ENCODE measurements around the gene PTPRK. TPM values are rescaled to one million over a fixed set of nuclear protein-coding genes. Genes with fewer than 3 reads are reported as not detected.

PTPRK gene
- total and polyA plus RNA-seq, 2 of the 13 experiments (the other 11 are each of a cell fraction or from before 2014, with no cell fraction given): 43.6 to 98.3 TPM

DNA sequence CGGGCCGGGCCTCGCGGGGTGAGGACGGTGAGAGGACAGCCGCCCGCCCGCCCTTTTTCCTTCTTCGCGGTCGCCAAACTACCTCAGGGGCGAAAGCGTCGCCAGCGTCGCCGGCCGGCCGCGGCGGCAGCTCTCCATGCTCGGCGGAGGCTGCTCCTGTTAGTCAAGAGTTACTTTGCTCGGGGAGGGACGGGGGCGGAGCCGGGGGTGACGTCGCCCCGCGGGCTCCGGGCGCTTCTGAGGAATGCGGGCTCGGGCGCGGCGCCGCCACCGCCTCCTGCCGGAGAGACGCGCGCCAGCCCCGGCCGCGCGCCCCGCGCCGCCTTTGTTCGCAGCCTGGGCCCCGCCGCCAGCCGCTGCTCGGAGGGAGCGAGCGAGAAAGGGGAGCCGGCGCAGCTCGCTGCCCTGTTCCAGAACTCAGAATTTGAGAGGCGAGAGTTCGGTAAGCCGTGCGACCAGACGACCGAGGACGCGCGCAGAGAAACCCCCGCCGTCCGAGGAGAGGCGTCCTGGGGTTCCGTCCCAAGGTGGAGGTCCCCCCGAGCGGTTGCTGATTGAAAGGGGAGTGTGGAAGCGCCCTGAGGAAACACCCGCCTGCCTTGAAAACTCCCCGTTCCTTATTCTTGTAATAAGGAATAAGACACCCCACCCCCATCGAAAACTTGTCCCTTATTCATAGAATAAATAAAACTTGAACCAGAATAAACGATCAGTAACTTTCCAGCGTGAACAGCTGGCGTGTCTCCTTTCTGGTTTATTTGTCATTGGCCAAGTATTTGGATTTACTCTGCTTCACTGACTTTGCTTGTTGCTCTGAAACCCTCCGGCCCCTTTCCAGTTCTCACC lies at the start of gene PTPRK (continued):
- TF ChIP-seq ZNF333 (CRISPR knock-in tag; IDR thresholded peaks at IDR 0.05; ENCODE audit: borderline replicate concordance): no peak; the same call in 1 of the 2 replicates
- TF ChIP-seq ZNF652 (CRISPR knock-in tag; IDR thresholded peaks at IDR 0.05; ENCODE audit: borderline replicate concordance, low read depth): peak; percentile 80
- no peak; the same call in 1 of the 2 replicates for TF ChIP-seq ETV5 (CRISPR knock-in tag; IDR thresholded peaks at IDR 0.05; ENCODE audit: borderline replicate concordance)
- peak; percentile 93 for TF ChIP-seq PHF8 (CRISPR knock-in tag; IDR thresholded peaks at IDR 0.05)
- TF ChIP-seq ZBTB42 (CRISPR knock-in tag; IDR thresholded peaks at IDR 0.05): 0 out of 2 replicates have a peak, but pooled peaks have one; percentile 69
- no peak for TF ChIP-seq ZNF616 (CRISPR knock-in tag; IDR thresholded peaks at IDR 0.05; ENCODE audit: low read depth)
- peak; percentile 97 for TF ChIP-seq ZSCAN31 (CRISPR knock-in tag; IDR thresholded peaks at IDR 0.05; ENCODE audit: low read depth)
- TF ChIP-seq, protein P1, sequence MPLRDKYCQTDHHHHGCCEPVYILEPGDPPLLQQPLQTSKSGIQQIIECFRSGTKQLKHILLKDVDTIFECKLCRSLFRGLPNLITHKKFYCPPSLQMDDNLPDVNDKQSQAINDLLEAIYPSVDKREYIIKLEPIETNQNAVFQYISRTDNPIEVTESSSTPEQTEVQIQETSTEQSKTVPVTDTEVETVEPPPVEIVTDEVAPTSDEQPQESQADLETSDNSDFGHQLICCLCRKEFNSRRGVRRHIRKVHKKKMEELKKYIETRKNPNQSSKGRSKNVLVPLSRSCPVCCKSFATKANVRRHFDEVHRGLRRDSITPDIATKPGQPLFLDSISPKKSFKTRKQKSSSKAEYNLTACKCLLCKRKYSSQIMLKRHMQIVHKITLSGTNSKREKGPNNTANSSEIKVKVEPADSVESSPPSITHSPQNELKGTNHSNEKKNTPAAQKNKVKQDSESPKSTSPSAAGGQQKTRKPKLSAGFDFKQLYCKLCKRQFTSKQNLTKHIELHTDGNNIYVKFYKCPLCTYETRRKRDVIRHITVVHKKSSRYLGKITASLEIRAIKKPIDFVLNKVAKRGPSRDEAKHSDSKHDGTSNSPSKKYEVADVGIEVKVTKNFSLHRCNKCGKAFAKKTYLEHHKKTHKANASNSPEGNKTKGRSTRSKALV (CRISPR knock-in tag; IDR thresholded peaks at IDR 0.05): peak; percentile 77
- TF ChIP-seq IRX3 (CRISPR knock-in tag; IDR thresholded peaks at IDR 0.05; ENCODE audit: borderline replicate concordance, low read depth): peak; percentile 87; the same call in 1 of the 2 replicates
- TF ChIP-seq FOXA3 (CRISPR knock-in tag; IDR thresholded peaks at IDR 0.05): no peak; the same call in 1 of the 2 replicates
- TF ChIP-seq NR2C2 (CRISPR knock-in tag; IDR thresholded peaks at IDR 0.05; ENCODE audit: borderline replicate concordance): peak; percentile 43; the same call in 1 of the 2 replicates
- TF ChIP-seq ZIK1 (CRISPR knock-in tag; IDR thresholded peaks at IDR 0.05; ENCODE audit: borderline replicate concordance, low read depth): no peak
- TF ChIP-seq ZNF468 (CRISPR knock-in tag; IDR thresholded peaks at IDR 0.05): no peak
- TF ChIP-seq, protein P2, sequence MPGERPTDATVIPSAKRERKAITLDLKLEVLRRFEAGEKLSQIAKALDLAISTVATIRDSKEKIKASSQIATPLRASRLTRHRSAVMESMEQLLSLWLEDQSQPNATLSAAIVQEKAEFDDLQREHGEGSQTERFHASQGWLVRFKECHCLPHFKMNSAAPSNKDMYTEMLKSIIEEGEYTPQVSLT (CRISPR knock-in tag; IDR thresholded peaks at IDR 0.05; ENCODE audit: borderline replicate concordance, low read depth): peak; percentile 61; the same call in 1 of the 2 replicates
- TF ChIP-seq STAT5B (CRISPR knock-in tag; IDR thresholded peaks at IDR 0.05): no peak
- TF ChIP-seq HNRNPL (IDR thresholded peaks at IDR 0.05; ENCODE audit: low read depth, low read length): peak; percentile 14; the same call in 1 of the 2 replicates
- TF ChIP-seq, protein P3, sequence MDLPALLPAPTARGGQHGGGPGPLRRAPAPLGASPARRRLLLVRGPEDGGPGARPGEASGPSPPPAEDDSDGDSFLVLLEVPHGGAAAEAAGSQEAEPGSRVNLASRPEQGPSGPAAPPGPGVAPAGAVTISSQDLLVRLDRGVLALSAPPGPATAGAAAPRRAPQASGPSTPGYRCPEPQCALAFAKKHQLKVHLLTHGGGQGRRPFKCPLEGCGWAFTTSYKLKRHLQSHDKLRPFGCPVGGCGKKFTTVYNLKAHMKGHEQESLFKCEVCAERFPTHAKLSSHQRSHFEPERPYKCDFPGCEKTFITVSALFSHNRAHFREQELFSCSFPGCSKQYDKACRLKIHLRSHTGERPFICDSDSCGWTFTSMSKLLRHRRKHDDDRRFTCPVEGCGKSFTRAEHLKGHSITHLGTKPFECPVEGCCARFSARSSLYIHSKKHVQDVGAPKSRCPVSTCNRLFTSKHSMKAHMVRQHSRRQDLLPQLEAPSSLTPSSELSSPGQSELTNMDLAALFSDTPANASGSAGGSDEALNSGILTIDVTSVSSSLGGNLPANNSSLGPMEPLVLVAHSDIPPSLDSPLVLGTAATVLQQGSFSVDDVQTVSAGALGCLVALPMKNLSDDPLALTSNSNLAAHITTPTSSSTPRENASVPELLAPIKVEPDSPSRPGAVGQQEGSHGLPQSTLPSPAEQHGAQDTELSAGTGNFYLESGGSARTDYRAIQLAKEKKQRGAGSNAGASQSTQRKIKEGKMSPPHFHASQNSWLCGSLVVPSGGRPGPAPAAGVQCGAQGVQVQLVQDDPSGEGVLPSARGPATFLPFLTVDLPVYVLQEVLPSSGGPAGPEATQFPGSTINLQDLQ (CRISPR knock-in tag; IDR thresholded peaks at IDR 0.05): no peak; the same call in 1 of the 2 replicates
- TF ChIP-seq ZNF598 (CRISPR knock-in tag; IDR thresholded peaks at IDR 0.05; ENCODE audit: borderline replicate concordance): peak; percentile 88; the same call in 1 of the 2 replicates
- TF ChIP-seq HOXA5 (CRISPR knock-in tag; IDR thresholded peaks at IDR 0.05): peak; percentile 64

Measured in HepG2 (cell line).